Chondrocyte (in vitro differentiated cells): ENCODE data around the gene C1QTNF1. TPM values are rescaled to one million over a fixed set of nuclear protein-coding genes. Genes with fewer than 3 reads are reported as not detected.
A peak's percentile ranks its signal among the peaks of the same experiment; 100 is the strongest.

Experiments used
- DNase-seq: peaks from one replicate; pipeline ENCODE4 v3.0.0; 2021; ENCODE audit warnings: mixed read lengths, low spot score
- H3K27ac Mint-ChIP-seq: one replicate; pipeline ENCODE4 v1.8.0; 2021; ENCODE audit warnings: mild to moderate bottlenecking, moderate library complexity, mixed read lengths; ENCODE audit not compliant: unreplicated experiment
- H3K27me3 Mint-ChIP-seq: 2 replicates; pipeline ENCODE4 v1.8.0; 2021; ENCODE audit warnings: low read depth, mixed read lengths
- H3K36me3 Mint-ChIP-seq: 2 replicates; pipeline ENCODE4 v1.8.0; 2021; ENCODE audit warnings: low read depth, mixed read lengths
- H3K4me1 Mint-ChIP-seq: 2 replicates; pipeline ENCODE4 v1.8.0; 2021; ENCODE audit warnings: low read depth, mild to moderate bottlenecking, mixed read lengths
- H3K4me3 Mint-ChIP-seq: one replicate; pipeline ENCODE4 v1.8.0; 2021; ENCODE audit warnings: mild to moderate bottlenecking, moderate library complexity, mixed read lengths; ENCODE audit not compliant: unreplicated experiment
- H3K9me3 Mint-ChIP-seq: 2 replicates; pipeline ENCODE4 v1.8.0; 2021; ENCODE audit warnings: low read depth, mixed read lengths
- CTCF ChIP-seq: fragments of 200-600 bp; sonication (generic); IDR thresholded peaks from 2 replicates; pipeline ENCODE4 v1.5.0; 2021; ENCODE audit warnings: antibody characterized with exemption, mild to moderate bottlenecking, moderate library complexity
- total RNA-seq: library from RNA; stranded (reverse); gene quantifications from 3 replicates; pipeline ENCODE4 v1.2.1, GENCODE V29; 2021

C1QTNF1 gene
- total RNA-seq, 1 donor from 2014 or later, result 74.7 TPM

GRCh38 chr17:79090443-79091225 lies 66.7 kb downstream of the C1QTNF1 start:
- no peaks in the 10 kb centered on the region for H3K4me1 Mint-ChIP-seq
- H3K27me3 Mint-ChIP-seq, result peaks cover 1% of the 10 kb centered on the region
- no peaks in the 10 kb centered on the region for H3K9me3 Mint-ChIP-seq
- DNase-seq, result no peak
- H3K27ac Mint-ChIP-seq, result no peak overlapping the region
- H3K36me3 Mint-ChIP-seq, result peaks cover 2% of the 10 kb centered on the region
- H3K4me3 Mint-ChIP-seq, result no peak overlapping the region
- peak; percentile 12 for TF ChIP-seq CTCF

GRCh38 chr17:79091226-79091670 lies 67.3 kb downstream of the C1QTNF1 start:
- Mint-ChIP-seq H3K36me3 (no peaks in the 10 kb centered on the region), H3K4me3 (no peak overlapping the region), H3K4me1 (no peaks in the 10 kb centered on the region), H3K27ac (no peak overlapping the region), H3K27me3 (peaks cover 1% of the 10 kb centered on the region), H3K9me3 (no peaks in the 10 kb centered on the region)
- DNase-seq, result no peak
- no peak for TF ChIP-seq CTCF

- Mint-ChIP-seq H3K27ac (no peak overlapping the region), H3K27me3 (peaks cover 1% of the 10 kb centered on the region), H3K4me1 (no peaks in the 10 kb centered on the region), H3K36me3 (no peaks in the 10 kb centered on the region), H3K9me3 (no peaks in the 10 kb centered on the region), H3K4me3 (no peak overlapping the region)
- TF ChIP-seq CTCF, result no peak
- DNase-seq, result no peak
Measured at GRCh38 chr17:79092567-79092966, 68.6 kb downstream of the C1QTNF1 start.

GRCh38 chr17:79093270-79093669 lies 69.3 kb downstream of the C1QTNF1 start:
- H3K36me3 Mint-ChIP-seq, result no peaks in the 10 kb centered on the region
- H3K4me3 Mint-ChIP-seq, result no peak overlapping the region
- H3K27ac Mint-ChIP-seq, result no peak overlapping the region
- no peaks in the 10 kb centered on the region for H3K4me1 Mint-ChIP-seq
- H3K9me3 Mint-ChIP-seq, result no peaks in the 10 kb centered on the region
- no peak for TF ChIP-seq CTCF
- no peak for DNase-seq
- H3K27me3 Mint-ChIP-seq, result peaks cover 8% of the 10 kb centered on the region

- Mint-ChIP-seq H3K9me3 (no peaks in the 10 kb centered on the region), H3K36me3 (no peaks in the 10 kb centered on the region)
Measured at GRCh38 chr17:79094261-79094660, 70.3 kb downstream of the C1QTNF1 start.

More at GRCh38 chr17:79094261-79094660, 70.3 kb downstream of the C1QTNF1 start:
- Mint-ChIP-seq H3K4me3 (no peak overlapping the region), H3K27me3 (peaks cover 15% of the 10 kb centered on the region), H3K4me1 (no peaks in the 10 kb centered on the region), H3K27ac (no peak overlapping the region)
- DNase-seq, result no peak
- TF ChIP-seq CTCF, result no peak
